SK-N-SH (cell line): ENCODE measurements around the gene MYBBP1A.

Experiments used
- CTCF ChIP-seq: fragments of 200-600 bp; sonication (generic); IDR thresholded peaks from 2 replicates; pipeline ENCODE4 v1.6.1; 2017; ENCODE audit warnings: antibody characterized with exemption, mild to moderate bottlenecking, moderate library complexity
- EP300 ChIP-seq, 2 experiments: IDR thresholded peaks; 2 replicates each; pipeline versions ENCODE4 v1.4.0 to v1.6.1; 2012; ENCODE audit warnings: borderline replicate concordance in 1 of 2, low read depth in 1 of 2, low read length in 1 of 2
- FOSL2 ChIP-seq: IDR thresholded peaks from 2 replicates; pipeline ENCODE4 v1.4.0; 2012; ENCODE audit warnings: low read depth, mild to moderate bottlenecking, moderate library complexity, borderline replicate concordance
- FOXM1 ChIP-seq: IDR thresholded peaks from 2 replicates; pipeline ENCODE4 v1.4.0; 2012; ENCODE audit warnings: low read depth, mild to moderate bottlenecking
- NFIC ChIP-seq: IDR thresholded peaks from 2 replicates; pipeline ENCODE4 v1.4.0; 2012; ENCODE audit warnings: borderline replicate concordance
- POLR2AphosphoS5 ChIP-seq: IDR thresholded peaks from 2 replicates; pipeline ENCODE4 v1.6.1; 2012; ENCODE audit warnings: low read depth, low read length
- YY1 ChIP-seq: IDR thresholded peaks from 2 replicates; pipeline ENCODE4 v1.4.0; 2012; ENCODE audit warnings: low read depth, mild to moderate bottlenecking
- TF ChIP-seq, protein P1 (sequence below): IDR thresholded peaks from 2 replicates; pipeline ENCODE4 v1.4.0; 2012; ENCODE audit warnings: low read depth, borderline replicate concordance

GRCh38 chr17:4560837-4561256 lies 5.7 kb upstream of the MYBBP1A start:
- TF ChIP-seq CTCF (no peak), POLR2AphosphoS5 (no peak), YY1 (no peak), EP300 (IDR thresholded peaks at IDR 0.05; ENCODE audit: borderline replicate concordance in 1 of 2, low read depth in 1 of 2, low read length in 1 of 2) (no peak), FOXM1 (no peak), NFIC (no peak), FOSL2 (no peak)
- TF ChIP-seq, protein P1, sequence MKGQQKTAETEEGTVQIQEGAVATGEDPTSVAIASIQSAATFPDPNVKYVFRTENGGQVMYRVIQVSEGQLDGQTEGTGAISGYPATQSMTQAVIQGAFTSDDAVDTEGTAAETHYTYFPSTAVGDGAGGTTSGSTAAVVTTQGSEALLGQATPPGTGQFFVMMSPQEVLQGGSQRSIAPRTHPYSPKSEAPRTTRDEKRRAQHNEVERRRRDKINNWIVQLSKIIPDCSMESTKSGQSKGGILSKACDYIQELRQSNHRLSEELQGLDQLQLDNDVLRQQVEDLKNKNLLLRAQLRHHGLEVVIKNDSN, result no peak
